GM12891 (cell line): ENCODE results near the gene TMEM89.

Source experiments
- PAX5 ChIP-seq: IDR thresholded peaks from 2 replicates; pipeline ENCODE4 v1.6.1; 2011; ENCODE audit warnings: low read length, moderate library complexity, mild to moderate bottlenecking; ENCODE audit not compliant: insufficient read depth, severe bottlenecking
- POLR2A ChIP-seq: IDR thresholded peaks from 2 replicates; pipeline ENCODE4 v1.6.1; 2011; ENCODE audit warnings: low read depth, low read length, control low read depth
- POLR2AphosphoS5 ChIP-seq: IDR thresholded peaks from 2 replicates; pipeline ENCODE4 v1.6.1; 2011; ENCODE audit warnings: low read depth, low read length, control low read depth
- POU2F2 ChIP-seq: IDR thresholded peaks from 2 replicates; pipeline ENCODE4 v1.6.1; 2011; ENCODE audit warnings: low read depth, mild to moderate bottlenecking, control low read depth, low read length, moderate library complexity
- SPI1 ChIP-seq: IDR thresholded peaks from 2 replicates; pipeline ENCODE4 v1.6.1; 2011; ENCODE audit warnings: low read depth, low read length, control low read depth
- TAF1 ChIP-seq: IDR thresholded peaks from 2 replicates; pipeline ENCODE4 v1.6.1; 2011; ENCODE audit warnings: low read depth, low read length, control low read depth

DNA sequence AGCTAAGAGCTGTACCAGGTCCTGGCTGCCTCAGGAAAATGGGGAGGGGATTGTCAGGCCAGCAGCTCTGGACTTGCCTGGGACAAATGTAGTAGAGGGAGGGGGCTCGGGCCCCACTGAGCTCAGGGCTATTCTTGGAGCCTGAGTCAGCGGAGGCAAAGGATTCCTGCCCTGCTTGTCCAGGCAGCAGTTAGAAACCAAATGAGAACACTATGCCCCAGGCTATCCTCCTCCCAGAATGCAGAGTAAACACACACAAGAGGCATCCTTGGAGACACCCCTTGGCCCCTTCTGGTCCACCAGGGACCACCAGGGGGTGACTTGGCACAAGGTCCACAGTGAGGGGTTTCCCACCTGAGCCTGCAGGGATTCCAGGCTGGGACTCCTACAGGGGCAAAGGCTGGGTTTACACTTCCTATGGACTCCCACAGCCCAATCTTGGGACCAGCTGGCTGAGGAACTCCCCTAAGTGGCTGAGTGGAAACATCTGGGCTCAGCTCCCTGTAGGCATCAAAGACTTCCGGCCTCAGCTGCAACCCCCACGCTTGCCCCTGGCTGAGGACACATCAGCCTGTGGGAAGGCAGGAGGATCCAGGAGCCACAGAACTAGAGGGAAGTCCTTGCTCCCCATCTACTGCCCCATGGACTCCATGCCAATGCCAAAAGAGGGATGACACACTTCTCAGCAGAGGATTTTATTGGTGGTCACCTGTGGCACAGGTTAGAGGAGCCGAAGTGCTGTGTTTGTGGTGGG is 23.1 kb downstream of the TMEM89 start:
- no peak for TF ChIP-seq POLR2AphosphoS5
- TF ChIP-seq POLR2A, result no peak
- no peak for TF ChIP-seq SPI1
- no peak for TF ChIP-seq TAF1
- no peak for TF ChIP-seq PAX5
- TF ChIP-seq POU2F2, result no peak
